HCEC 1CT (cell line): ENCODE measurements around the gene UHRF1.
A peak's percentile ranks its signal among the peaks of the same experiment; 100 is the strongest.

Experiments
- DNase-seq: peaks from one replicate; pipeline ENCODE4 v3.0.0-alpha.2; 2017

UHRF1 gene

GRCh38 chr19:4902796-4903195 lies 6.5 kb upstream of the UHRF1 start, which contains the start of gene ARRDC5:
TSS of gene ARRDC5 (minus strand) at chr19:4902896. CDS start at chr19:4902825, 71 bp downstream.
- no peak for DNase-seq

- no peak for DNase-seq
These were observed 4.8 kb upstream of the UHRF1 start for GRCh38 chr19:4904481-4904880.

- DNase-seq, result no peak
These were observed 2.3 kb upstream of the UHRF1 start for GRCh38 chr19:4906963-4907362.

- no peak for DNase-seq
These were observed 941 bp upstream of the UHRF1 start for GRCh38 chr19:4908360-4908759.

- no peak for DNase-seq
These were observed 533 bp upstream of the UHRF1 start for GRCh38 chr19:4908781-4909155.

GRCh38 chr19:4909897-4910593 lies 744 bp downstream of the UHRF1 start:
- peak; percentile 93 for DNase-seq

GRCh38 chr19:4910594-4911281 lies 1.4 kb downstream of the UHRF1 start:
- DNase-seq, result peak; percentile 64

GRCh38 chr19:4911314-4911713 lies 2.0 kb downstream of the UHRF1 start:
- DNase-seq, result peak; percentile 46

- DNase-seq, result peak; percentile 100
These were observed 2.7 kb downstream of the UHRF1 start for GRCh38 chr19:4911786-4912672.

GRCh38 chr19:4913996-4914735 lies 4.9 kb downstream of the UHRF1 start:
- no peak for DNase-seq

- DNase-seq, result peak; percentile 88
These were observed 5.6 kb downstream of the UHRF1 start for GRCh38 chr19:4914736-4915501.

GRCh38 chr19:4916292-4917082 lies 7.2 kb downstream of the UHRF1 start:
- DNase-seq, result no peak

GRCh38 chr19:4922530-4923275 lies 13.4 kb downstream of the UHRF1 start:
- DNase-seq, result no peak

GRCh38 chr19:4923276-4923747 lies 14.0 kb downstream of the UHRF1 start:
- no peak for DNase-seq

- DNase-seq, result no peak
These were observed 19.9 kb downstream of the UHRF1 start for GRCh38 chr19:4929186-4929585.

- DNase-seq, result no peak
These were observed 21.4 kb downstream of the UHRF1 start for GRCh38 chr19:4930664-4931063.

GRCh38 chr19:4932711-4933110 lies 23.4 kb downstream of the UHRF1 start:
- DNase-seq, result no peak

- no peak for DNase-seq
These were observed 24.2 kb downstream of the UHRF1 start for GRCh38 chr19:4933528-4933927.

- no peak for DNase-seq
These were observed 26.1 kb downstream of the UHRF1 start for GRCh38 chr19:4935444-4935843.

GRCh38 chr19:4937060-4937459 lies 27.8 kb downstream of the UHRF1 start:
- no peak for DNase-seq
